Neutrophil (primary cell): ENCODE data around the gene GPC2.
"Not testable (repeated sequence)": the region's sequence is repeated elsewhere in the genome, so short reads cannot be mapped to it uniquely, and the experiment has no call there.

Experiments
- H3K27ac ChIP-seq: fragments of 200-600 bp; sonication (generic); 2 replicates; pipeline ENCODE4 v1.5.1; 2016; ENCODE audit warnings: mild to moderate bottlenecking, moderate library complexity
- H3K27me3 ChIP-seq: fragments of 200-600 bp; sonication (generic); 2 replicates; pipeline ENCODE4 v1.6.0; 2016; ENCODE audit warnings: mild to moderate bottlenecking
- H3K36me3 ChIP-seq: fragments of 200-600 bp; sonication (generic); 2 replicates; pipeline ENCODE4 v1.5.1; 2017
- H3K4me1 ChIP-seq, 2 experiments: fragments of 200-600 bp in 1 of 2; sonication (generic) in 1 of 2; 1 replicate in 1 of 2; 2 replicates in 1 of 2; pipeline versions ENCODE4 v1.5.1 to v1.6.1; 2013 to 2016; ENCODE audit warnings: low read depth in 1 of 2, low read length in 1 of 2, mild to moderate bottlenecking in 1 of 2, moderate library complexity in 1 of 2; ENCODE audit not compliant: control insufficient read depth in 1 of 2, insufficient read depth in 1 of 2
- H3K4me3 ChIP-seq, 2 experiments: fragments of 200-600 bp in 1 of 2; sonication (generic) in 1 of 2; 1 replicate in 1 of 2; 2 replicates in 1 of 2; pipeline ENCODE4 v1.5.1; 2013 to 2016; ENCODE audit warnings: low read depth in 1 of 2, low read length in 1 of 2, mild to moderate bottlenecking in 1 of 2, moderate library complexity in 1 of 2
- H3K9me3 ChIP-seq: fragments of 200-600 bp; sonication (generic); 2 replicates; pipeline ENCODE4 v1.5.1; 2016
- CTCF ChIP-seq: fragments of 200-600 bp; sonication (generic); IDR thresholded peaks from 2 replicates; pipeline ENCODE4 v1.5.1; 2016; ENCODE audit warnings: antibody characterized with exemption

GPC2 gene

GRCh38 chr7:100152404-100152803, 24.8 kb downstream of the GPC2 start:
- peak overlapping the region; percentile 86 for H3K27ac ChIP-seq
- peaks cover 63% of the 10 kb centered on the region for H3K36me3 ChIP-seq
- no peaks in the 10 kb centered on the region for H3K9me3 ChIP-seq
- H3K4me1 ChIP-seq, result peaks cover 89 to 94% of the 10 kb centered on the region in 2 experiments
- H3K4me3 ChIP-seq, result peak overlapping the region; percentile 50 to 99
- TF ChIP-seq CTCF, result peak; percentile 53
- no peaks in the 10 kb centered on the region for H3K27me3 ChIP-seq

GRCh38 chr7:100148559-100149328, 28.4 kb downstream of the GPC2 start, which contains the start of gene LAMTOR4:
Gene LAMTOR4 (plus strand): TSS chr7:100148918. CDS start chr7:100148973, 55 bp downstream.
- TF ChIP-seq CTCF, result peak; percentile 38
- Histone ChIP-seq H3K4me1 (peaks cover 72 to 75% of the 10 kb centered on the region in 2 experiments), H3K36me3 (peaks cover 26% of the 10 kb centered on the region), H3K27me3 (no peaks in the 10 kb centered on the region), H3K27ac (peak within 1 kb of the TSS; percentile 86), H3K9me3 (no peaks in the 10 kb centered on the region), H3K4me3 (peak within 1 kb of the TSS; percentile 97 to 99)

GRCh38 chr7:100148225-100148558, 29.0 kb downstream of the GPC2 start:
- TF ChIP-seq CTCF, result no peak
- Histone ChIP-seq H3K4me1 (peaks cover 68 to 71% of the 10 kb centered on the region in 2 experiments), H3K4me3 (peak overlapping the region; percentile 97 to 99), H3K27me3 (no peaks in the 10 kb centered on the region), H3K9me3 (no peaks in the 10 kb centered on the region), H3K27ac (peak overlapping the region; percentile 86), H3K36me3 (peaks cover 21% of the 10 kb centered on the region)

GRCh38 chr7:100147278-100147677, 29.9 kb downstream of the GPC2 start:
- TF ChIP-seq CTCF, result no peak
- Histone ChIP-seq H3K27ac (peak overlapping the region; percentile 86), H3K9me3 (no peaks in the 10 kb centered on the region), H3K27me3 (no peaks in the 10 kb centered on the region), H3K4me1 (peaks cover 68 to 71% of the 10 kb centered on the region in 2 experiments), H3K36me3 (peaks cover 14% of the 10 kb centered on the region), H3K4me3 (peak overlapping the region in 1 of 2 experiments; percentile 21)

GRCh38 chr7:100146350-100146749, 30.8 kb downstream of the GPC2 start:
- H3K4me3 ChIP-seq, result peak overlapping the region in 1 of 2 experiments; percentile 21
- peak overlapping the region; percentile 86 for H3K27ac ChIP-seq
- H3K27me3 ChIP-seq, H3K9me3 ChIP-seq, H3K36me3 ChIP-seq: not testable (repeated sequence)
- H3K4me1 ChIP-seq, result peaks cover 68 to 71% of the 10 kb centered on the region in 2 experiments

GRCh38 chr7:100142461-100142860, 34.7 kb downstream of the GPC2 start:
- no peak for TF ChIP-seq CTCF
- H3K27me3 ChIP-seq, result no peaks in the 10 kb centered on the region
- peaks cover 68 to 74% of the 10 kb centered on the region in 2 experiments for H3K4me1 ChIP-seq
- no peaks in the 10 kb centered on the region for H3K9me3 ChIP-seq
- H3K36me3 ChIP-seq, result no peaks in the 10 kb centered on the region
- peak overlapping the region; percentile 94 for H3K27ac ChIP-seq
- H3K4me3 ChIP-seq, result peak overlapping the region in 1 of 2 experiments; percentile 43
